Endothelial cell of umbilical vein (primary cell): ENCODE results near the gene PMEL. TPM values are rescaled to one million over a fixed set of nuclear protein-coding genes. Genes with fewer than 3 reads are reported as not detected.
"Not testable (repeated sequence)": the region's sequence is repeated elsewhere in the genome, so short reads cannot be mapped to it uniquely, and the experiment has no call there.

Source experiments
- BruUV-seq: library from RNA; stranded (reverse); fragments of 400-500 nt; replicated peaks from 2 replicates; lab custom pipeline; 2021; lab: Mats Ljungman, UMichigan
- CTCF ChIA-PET: fragments of 300-600, 350-600 bp; sonication (Branson Sonifier 250); formaldehyde crosslinking; loops from one replicate; lab custom pipeline; 2021; ENCODE audit warnings: antibody characterized with exemption, inconsistent platforms; lab: Charles Lee
- POLR2A ChIA-PET: fragments of 300-600, 350-600 bp; sonication (Branson Sonifier 250); formaldehyde crosslinking; loops from one replicate; lab custom pipeline; 2021; ENCODE audit warnings: antibody characterized with exemption, inconsistent platforms; lab: Charles Lee
- DNase-seq: peaks from one replicate; pipeline ENCODE4 v3.0.0-alpha.2; 2011; ENCODE audit warnings: low read depth, low spot score
- FAIRE-seq: peaks from 2 replicates; lab custom pipeline; 2011; peaks lifted over from hg19 to GRCh38; lab: Jason Lieb, UNC
- H2AFZ ChIP-seq: 2 replicates; pipeline ENCODE4 v1.6.0; 2012; ENCODE audit warnings: low read depth, low read length, control low read depth, inconsistent platforms
- H3K27ac ChIP-seq: 2 replicates; pipeline ENCODE4 v1.5.1; 2011; ENCODE audit warnings: low read depth, mild to moderate bottlenecking, control low read depth, low read length, moderate library complexity; ENCODE audit not compliant: insufficient read depth
- H3K27me3 ChIP-seq, 2 experiments: 2 replicates each; pipeline versions ENCODE4 v1.6.0 to v1.6.1; 2011; ENCODE audit warnings: low read length in 2 of 2, mixed read lengths in 1 of 2; ENCODE audit not compliant: control insufficient read depth in 2 of 2, insufficient read depth in 2 of 2
- H3K36me3 ChIP-seq, 2 experiments: 2 replicates in 1 of 2; 3 replicates in 1 of 2; pipeline ENCODE4 v1.5.1; 2011; ENCODE audit warnings: low read length in 2 of 2, mild to moderate bottlenecking in 1 of 2, moderate library complexity in 1 of 2; ENCODE audit not compliant: control insufficient read depth in 2 of 2, insufficient read depth in 2 of 2; ENCODE audit errors: extremely low read depth in 1 of 2
- H3K4me1 ChIP-seq: 3 replicates; pipeline ENCODE4 v1.5.1; 2011; ENCODE audit warnings: mild to moderate bottlenecking, low read length; ENCODE audit not compliant: control insufficient read depth, insufficient read depth; ENCODE audit errors: extremely low read depth
- H3K4me2 ChIP-seq: 2 replicates; pipeline ENCODE4 v1.6.1; 2011; ENCODE audit warnings: low read length, control low read depth, mixed read lengths; ENCODE audit not compliant: insufficient read depth
- H3K4me3 ChIP-seq, 3 experiments: fragments of 200-600 bp in 1 of 3; sonication (generic), shearing (Covaris generic) in 1 of 3; replicated peaks in 1 of 3; 2 replicates each; pipeline ENCODE4 v1.5.1; 2011 to 2016; ENCODE audit warnings: control low read depth in 3 of 3, low read length in 3 of 3, mild to moderate bottlenecking in 2 of 3, inconsistent platforms in 1 of 3, low read depth in 1 of 3, moderate library complexity in 1 of 3; ENCODE audit not compliant: insufficient read depth in 1 of 3
- H3K79me2 ChIP-seq: 2 replicates; pipeline ENCODE4 v1.6.0; 2012; ENCODE audit warnings: low read length, inconsistent platforms; ENCODE audit not compliant: control insufficient read depth, insufficient read depth
- H3K9ac ChIP-seq: replicated peaks from 2 replicates; pipeline ENCODE3; 2011; ENCODE audit warnings: low read length, control low read depth; ENCODE audit not compliant: insufficient read depth; ENCODE audit errors: extremely low read depth
- H3K9me1 ChIP-seq: replicated peaks from 3 replicates; pipeline ENCODE4 v1.6.0; 2011; ENCODE audit warnings: mild to moderate bottlenecking, low read length; ENCODE audit not compliant: control insufficient read depth, insufficient read depth; ENCODE audit errors: extremely low read depth
- H3K9me3 ChIP-seq: replicated peaks from 2 replicates; pipeline ENCODE4 v1.5.1; 2012; ENCODE audit warnings: low read length, inconsistent platforms; ENCODE audit not compliant: control insufficient read depth, insufficient read depth
- H4K20me1 ChIP-seq: replicated peaks from 2 replicates; pipeline ENCODE3; 2011; ENCODE audit warnings: mild to moderate bottlenecking, low read length; ENCODE audit not compliant: control insufficient read depth, insufficient read depth; ENCODE audit errors: extremely low read depth
- CTCF ChIP-seq, 2 donors: IDR thresholded peaks; 1 replicate in 1 of 2; 2 replicates in 1 of 2; pipeline ENCODE4 v1.5.1; 2011; ENCODE audit warnings: low read length in 2 of 2, mild to moderate bottlenecking in 2 of 2, moderate library complexity in 2 of 2, control low read depth in 1 of 2, inconsistent platforms in 1 of 2, low read depth in 1 of 2; ENCODE audit not compliant: insufficient read depth in 1 of 2; ENCODE audit errors: extremely low read depth in 1 of 2
- EZH2 ChIP-seq: IDR thresholded peaks from 2 replicates; pipeline ENCODE4 v1.6.1; 2012; ENCODE audit warnings: borderline replicate concordance, low read depth, mild to moderate bottlenecking, moderate library complexity, low read length, inconsistent platforms; ENCODE audit not compliant: severe bottlenecking
- FOS ChIP-seq: IDR thresholded peaks from 2 replicates; pipeline ENCODE4 v1.6.1; 2011; ENCODE audit warnings: mild to moderate bottlenecking, low read length, moderate library complexity, borderline replicate concordance; ENCODE audit not compliant: insufficient read depth
- GATA2 ChIP-seq: IDR thresholded peaks from 2 replicates; pipeline ENCODE4 v1.7.0; 2011; ENCODE audit warnings: low read depth, mild to moderate bottlenecking, moderate library complexity, mixed read lengths, low read length; ENCODE audit not compliant: insufficient read length, insufficient read depth
- JUN ChIP-seq: IDR thresholded peaks from 2 replicates; pipeline ENCODE4 v1.6.1; 2011; ENCODE audit warnings: borderline replicate concordance, low read depth; ENCODE audit not compliant: insufficient read length, insufficient read depth
- MAX ChIP-seq: IDR thresholded peaks from 2 replicates; pipeline ENCODE4 v1.6.1; 2011; ENCODE audit not compliant: insufficient read depth, insufficient read length
- MYC ChIP-seq: IDR thresholded peaks from one replicate; pipeline ENCODE4 v1.6.1; 2011; ENCODE audit warnings: mild to moderate bottlenecking, low read depth, low read length
- POLR2A ChIP-seq: IDR thresholded peaks from 2 replicates; pipeline ENCODE4 v1.6.1; 2012; ENCODE audit warnings: low read depth, mild to moderate bottlenecking, control low read depth, low read length
- POLR2AphosphoS5 ChIP-seq: IDR thresholded peaks from 2 replicates; pipeline ENCODE4 v1.6.1; 2012; ENCODE audit warnings: low read depth, mild to moderate bottlenecking, control low read depth, low read length, moderate library complexity; ENCODE audit not compliant: insufficient read depth
- dilution Hi-C: fragments of 300-500 bp; cut with MboI; formaldehyde crosslinking; loops from one replicate; pipeline ENCODE4 v1.15.0; 2019; ENCODE audit warnings: low sequenced_read_pairs; ENCODE audit not compliant: extremely low pct_ligation_motif_present
- intact Hi-C: fragments of 100-400 bp; cut with micrococcal nuclease; formaldehyde crosslinking; loops from one replicate; pipeline ENCODE4 v1.10.0; 2022
- polyA plus RNA-seq, 4 experiments: library from polyadenylated mRNA; depleted of rRNA in 3 of 4; stranded (reverse) in 3 of 4; unstranded in 1 of 4; fragments of >200 nt; gene quantifications; 2 replicates each; pipeline versions ENCODE4 v1.2.1 to v1.2.3, GENCODE V29; 2011 to 2012; ENCODE audit warnings: missing spikeins in 1 of 4
- total RNA-seq: library from RNA; stranded (reverse); gene quantifications from 2 replicates; pipeline ENCODE4 v1.2.3, GENCODE V29; 2021

PMEL gene
- total and polyA plus RNA-seq, 2 donors (not counting 3 experiments of a cell fraction or from before 2014, with no cell fraction given): 0.51 to 0.99 TPM

- TF ChIP-seq POLR2AphosphoS5 (no peak), EZH2 (no peak), GATA2 (no peak), CTCF (IDR thresholded peaks at IDR 0.05; ENCODE audit: extremely low read depth in 1 of 2, insufficient read depth in 1 of 2, low read depth in 1 of 2, low read length in 2 of 2) (no peak), MYC (no peak), MAX (no peak), JUN (no peak), POLR2A (no peak), FOS (no peak)
- DNase-seq (no peak), FAIRE-seq (no peak)
- H3K4me3 ChIP-seq: no peak overlapping the region
- intact Hi-C loops (no loop called here), dilution Hi-C loops (no loop called here)
- H3K79me2 ChIP-seq: no peaks in the 10 kb centered on the region
- peaks cover 9% of the 10 kb centered on the region for H3K4me1 ChIP-seq
- H2AFZ ChIP-seq: no peak overlapping the region
- no peak overlapping the region for H3K9ac ChIP-seq
- no peaks in the 10 kb centered on the region for H3K27me3 ChIP-seq
- peaks cover 2 to 12% of the 10 kb centered on the region in 2 experiments for H3K36me3 ChIP-seq
- POLR2A ChIA-PET: interaction anchor here (0.7 kb wide), 1 partner anchor 325 kb away, joined by 5 read pairs; no protein-coding TSS in a partner anchor
- no peak overlapping the region for H3K27ac ChIP-seq
- no peaks in the 10 kb centered on the region for H4K20me1 ChIP-seq
- CTCF ChIA-PET: interaction anchor here (0.7 kb wide), 1 partner anchor 24 kb away, joined by 4 read pairs; no protein-coding TSS in a partner anchor
- BruUV-seq: no TSS peak
- no peak overlapping the region for H3K4me2 ChIP-seq
- no peaks in the 10 kb centered on the region for H3K9me3 ChIP-seq
- H3K9me1 ChIP-seq: no peaks in the 10 kb centered on the region
Measured at GRCh38 chr12:56001487-56002100, 35.8 kb upstream of the PMEL start.

GRCh38 chr12:55999999-56000540 is 34.2 kb upstream of the PMEL start:
- DNase-seq, BruUV-seq, POLR2A ChIA-PET: not testable (repeated sequence)

More at GRCh38 chr12:55999999-56000540, 34.2 kb upstream of the PMEL start:
- H3K9me1 ChIP-seq, H4K20me1 ChIP-seq, intact Hi-C loops, FAIRE-seq, H3K9me3 ChIP-seq, H3K4me2 ChIP-seq, H3K27ac ChIP-seq, H3K4me3 ChIP-seq, H3K9ac ChIP-seq, H2AFZ ChIP-seq, H3K27me3 ChIP-seq, H3K79me2 ChIP-seq, dilution Hi-C loops: not testable (repeated sequence)
- H3K36me3 ChIP-seq: peaks cover 2 to 12% of the 10 kb centered on the region in 2 experiments
- CTCF ChIA-PET: interaction anchor here (7.7 kb wide), 1 partner anchor 28 kb away, joined by 295 read pairs; no protein-coding TSS in a partner anchor
- peaks cover 10% of the 10 kb centered on the region for H3K4me1 ChIP-seq
